GM13976 (cell line): ENCODE measurements around the gene FOXA2.
A peak's percentile ranks its signal among the peaks of the same experiment; 100 is the strongest.
"Not testable (repeated sequence)": the region's sequence is repeated elsewhere in the genome, so short reads cannot be mapped to it uniquely, and the experiment has no call there.

Source experiments
- DNase-seq: peaks from one replicate; pipeline ENCODE4 v3.0.0; 2012; ENCODE audit warnings: low spot score
- CTCF ChIP-seq: IDR thresholded peaks from 2 replicates; pipeline ENCODE4 v1.5.1; 2012; ENCODE audit warnings: borderline replicate concordance, mild to moderate bottlenecking; ENCODE audit not compliant: insufficient read depth; ENCODE audit errors: extremely low read depth, missing control alignments, control extremely low read depth
- in situ Hi-C: fragments of 300-500 bp; cut with MboI; formaldehyde crosslinking; loops from one replicate; pipeline ENCODE4 v1.12.0; 2022; ENCODE audit warnings: low sequenced_read_pairs, mixed read lengths, inconsistent platforms; ENCODE audit not compliant: unreplicated experiment

Gene FOXA2

GRCh38 chr20:22604815-22605214 lies 20.4 kb upstream of the FOXA2 start:
- DNase-seq, result no peak
- in situ Hi-C loops, result no loop called here
- TF ChIP-seq CTCF, result no peak

GRCh38 chr20:22601361-22602141 lies 17.2 kb upstream of the FOXA2 start:
- in situ Hi-C loops, result no loop called here
- no peak for TF ChIP-seq CTCF
- DNase-seq, result no peak

- DNase-seq, in situ Hi-C loops: not testable (repeated sequence)
Measured at GRCh38 chr20:22599258-22599657, 14.9 kb upstream of the FOXA2 start.

- no peak for DNase-seq
- TF ChIP-seq CTCF, result no peak
- in situ Hi-C loops, result no loop called here
Measured at GRCh38 chr20:22597303-22597702, 12.9 kb upstream of the FOXA2 start.

- in situ Hi-C loops, result no loop called here
- TF ChIP-seq CTCF, result no peak
- DNase-seq, result no peak
Measured at GRCh38 chr20:22590662-22591061, 6.3 kb upstream of the FOXA2 start.

- in situ Hi-C loops, result loop anchor here (10.0 kb wide), 1 partner anchor 252 kb away; no protein-coding TSS in a partner anchor
- peak; percentile 49 for TF ChIP-seq CTCF
- DNase-seq, result peak; percentile 70
Measured at GRCh38 chr20:22586645-22587310, 2.4 kb upstream of the FOXA2 start.
